ENCODE measurements around the gene AMFR.

Gene AMFR

DNA sequence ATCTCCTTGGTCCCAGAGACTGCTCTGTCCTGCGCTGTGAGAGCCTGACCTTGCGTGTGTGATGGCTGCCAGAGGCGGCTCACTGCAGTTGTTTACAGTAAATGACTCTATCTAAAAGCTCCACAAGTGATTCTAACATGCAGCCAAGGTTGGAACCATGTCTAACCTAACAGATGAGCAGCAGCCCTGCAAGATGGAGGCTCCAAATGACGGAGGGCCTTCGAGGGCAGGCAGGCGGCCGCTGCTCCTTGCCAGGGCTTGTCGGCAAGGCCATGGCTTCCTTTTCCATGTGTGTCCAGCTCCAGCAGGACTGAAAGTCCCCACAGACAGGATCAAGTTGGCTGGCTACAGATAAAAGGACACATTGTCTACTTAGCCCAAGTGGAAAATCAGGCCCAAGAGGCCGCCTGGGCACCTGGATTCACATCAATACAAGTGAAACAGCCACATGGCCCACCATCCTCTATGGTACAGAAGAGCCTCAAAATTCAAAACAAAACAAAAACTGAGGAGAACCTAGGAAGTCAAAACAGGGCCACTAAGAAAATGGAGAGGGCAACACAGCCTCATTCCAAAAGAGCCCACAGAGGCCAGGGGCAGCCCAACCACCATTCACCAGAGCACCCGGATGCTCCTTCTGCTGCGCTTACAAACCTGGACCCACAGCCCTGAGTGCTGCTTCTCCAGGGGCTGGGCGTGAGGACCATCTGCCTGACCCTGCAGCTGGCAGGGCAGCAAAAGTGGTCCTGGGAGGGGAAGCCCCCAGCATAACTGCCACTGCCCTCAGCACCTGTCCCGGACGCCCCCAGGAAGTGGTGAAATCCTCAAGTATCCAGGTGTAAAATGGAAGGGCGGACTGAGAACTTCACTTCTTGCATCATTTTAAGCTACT lies 65.0 kb downstream of the AMFR start:
- DNase-seq: no peak

DNA sequence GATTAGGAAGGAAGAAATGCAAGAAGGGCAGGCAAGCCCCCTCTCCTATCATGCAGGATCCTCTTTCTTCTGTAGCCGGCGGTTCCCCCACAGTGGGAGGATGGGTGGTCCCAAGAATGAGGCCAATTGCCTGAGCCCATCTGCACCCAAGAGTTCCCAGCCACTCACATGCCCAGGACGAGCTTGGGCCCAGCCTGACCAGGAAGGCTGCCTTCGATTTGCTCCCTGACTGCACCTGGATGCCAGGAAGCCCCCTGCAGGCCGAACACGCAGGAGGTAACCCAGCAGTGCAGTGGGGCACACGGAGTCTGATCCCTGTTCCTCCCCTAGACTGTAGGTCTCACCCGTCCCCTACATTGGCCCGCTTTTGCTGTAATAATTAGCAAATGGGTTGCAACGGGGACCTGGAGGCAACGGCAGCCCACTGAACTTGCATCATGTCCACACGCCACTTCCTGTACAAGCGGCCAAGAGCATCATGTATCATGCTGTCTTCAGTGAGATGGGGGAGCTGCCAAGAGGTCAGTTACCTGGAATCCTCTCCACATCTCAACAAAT lies 67.5 kb downstream of the AMFR start:
- DNase-seq: no peak

DNA sequence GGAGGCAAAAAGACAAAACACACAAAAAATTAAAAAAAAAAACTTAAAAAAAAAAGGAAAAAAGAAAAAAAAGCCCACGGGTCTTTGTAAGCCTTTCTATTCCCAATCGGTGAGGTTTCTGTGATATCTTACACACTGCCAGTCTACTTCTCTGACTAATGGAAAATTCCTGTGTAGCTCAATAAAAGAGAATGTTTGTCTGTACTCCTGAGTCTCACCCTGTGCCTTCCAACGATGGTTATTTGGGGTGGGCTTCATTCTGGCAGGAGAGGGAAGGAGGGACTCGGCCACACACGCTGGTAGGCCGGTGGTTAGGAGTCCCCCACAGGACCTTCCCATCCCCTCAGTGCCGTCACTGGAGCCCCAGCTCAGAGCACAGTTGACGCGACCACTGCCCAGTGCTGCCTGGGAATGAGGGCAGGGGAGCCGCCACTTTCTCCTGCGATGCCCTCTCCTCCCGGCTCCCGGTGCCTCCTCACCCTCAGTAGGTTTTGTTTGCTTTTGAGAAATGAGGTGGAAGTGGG lies 68.0 kb downstream of the AMFR start:
- DNase-seq: no peak

DNA sequence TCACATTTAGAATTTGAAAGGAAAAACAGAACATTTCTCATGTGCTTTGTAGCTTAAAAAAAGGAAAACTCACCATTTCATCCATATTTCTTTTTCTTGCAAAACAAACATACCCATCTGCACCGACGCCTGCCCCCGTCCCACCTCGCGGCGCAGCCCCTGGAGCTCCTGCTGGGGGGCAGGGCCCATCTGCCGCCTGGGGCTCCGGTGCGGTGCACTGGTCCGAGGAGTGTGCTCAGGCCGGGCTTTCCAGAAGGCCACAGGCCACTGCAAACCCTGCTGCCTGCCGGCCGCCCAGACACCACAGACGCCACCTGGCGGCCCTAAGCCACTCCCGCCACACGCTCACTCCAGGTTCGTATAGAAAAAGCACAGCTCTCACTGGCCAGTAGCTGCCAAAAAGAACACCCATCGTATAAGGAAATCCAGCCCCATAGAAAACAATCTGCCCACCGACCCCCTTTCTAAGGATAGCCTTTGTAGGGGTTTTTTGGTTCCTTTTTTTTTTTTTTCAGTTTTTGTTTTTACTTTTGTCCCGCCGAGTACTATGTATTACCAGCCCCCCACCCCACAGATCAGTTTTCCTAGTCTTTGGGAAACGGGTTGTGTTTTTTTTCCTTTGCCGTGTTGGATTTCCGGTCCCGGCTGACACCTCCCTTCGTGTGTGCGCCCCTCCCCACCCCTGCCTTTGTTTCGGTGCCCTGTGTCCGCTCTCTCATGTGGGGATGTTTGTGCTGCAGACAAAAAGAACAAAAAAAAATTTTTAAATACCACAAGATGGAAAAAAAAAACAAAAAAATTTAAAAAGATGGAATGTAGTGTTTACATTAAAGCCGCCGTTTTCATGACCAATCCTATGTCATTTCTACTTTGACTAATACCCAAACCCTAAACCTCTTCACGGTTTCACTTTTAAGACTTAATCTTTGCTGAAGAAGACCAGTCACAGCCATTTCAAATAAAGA lies 68.8 kb downstream of the AMFR start:
- peak; percentile 15 for DNase-seq

DNA sequence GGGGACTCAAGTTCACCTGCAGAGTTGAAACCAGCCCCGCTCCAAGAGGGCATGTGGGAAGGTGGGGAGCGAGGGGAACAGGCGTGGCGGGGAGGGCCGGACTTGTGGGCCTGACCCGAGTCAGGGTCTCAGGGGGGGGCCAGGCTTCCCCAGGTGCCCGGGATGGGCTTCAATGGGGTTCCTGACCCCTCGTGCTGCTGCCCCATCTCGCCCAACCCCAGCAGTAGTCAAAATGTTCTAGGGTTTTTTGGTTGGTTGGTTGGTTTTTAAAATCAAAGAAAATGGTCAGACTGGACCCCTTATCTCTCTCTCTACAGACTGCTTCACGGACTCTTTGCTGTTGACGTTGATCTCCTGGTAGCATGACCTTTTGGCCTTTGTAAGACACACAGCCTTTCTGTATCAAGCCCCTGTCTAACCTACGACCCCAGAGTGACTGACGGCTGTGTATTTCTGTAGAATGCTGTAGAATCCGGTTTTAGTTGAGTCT lies 69.5 kb downstream of the AMFR start:
- DNase-seq: no peak

DNA sequence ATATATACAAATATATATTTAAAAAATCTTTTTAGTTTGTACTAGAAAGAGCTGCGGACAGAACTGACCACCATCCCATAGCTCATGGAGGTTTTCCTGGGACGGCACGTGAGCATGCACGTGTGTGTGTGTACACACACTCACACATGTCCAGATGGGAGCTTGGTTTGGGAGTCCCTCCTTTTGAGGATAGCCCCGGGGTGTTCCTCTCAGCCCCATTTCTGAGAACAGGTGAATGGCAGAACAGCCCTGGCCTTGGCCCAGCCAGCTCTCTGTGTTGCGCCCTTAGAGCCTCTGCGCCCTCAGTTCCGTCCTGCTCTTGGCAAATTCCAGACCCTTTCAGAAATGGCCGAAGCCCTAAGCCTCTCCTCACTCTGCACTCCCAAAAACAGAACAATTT lies 70.1 kb downstream of the AMFR start:
- no peak for DNase-seq

DNA sequence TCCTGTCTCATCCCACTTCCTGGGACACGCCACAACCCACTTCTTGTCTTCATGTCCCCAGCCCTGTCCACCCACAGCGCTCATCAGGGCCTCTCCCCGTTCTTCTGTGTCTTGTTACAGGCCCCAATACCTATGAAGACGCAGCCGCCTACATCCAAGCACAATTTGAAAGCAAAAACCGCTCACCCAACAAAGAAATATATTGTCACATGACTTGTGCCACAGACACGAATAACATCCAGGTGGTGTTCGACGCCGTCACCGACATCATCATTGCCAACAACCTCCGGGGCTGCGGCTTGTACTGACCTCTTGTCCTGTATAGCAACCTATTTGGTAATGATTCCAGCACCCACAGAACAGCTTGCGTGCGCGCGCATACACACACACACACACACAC lies 70.6 kb downstream of the AMFR start:
- DNase-seq: no peak

DNA sequence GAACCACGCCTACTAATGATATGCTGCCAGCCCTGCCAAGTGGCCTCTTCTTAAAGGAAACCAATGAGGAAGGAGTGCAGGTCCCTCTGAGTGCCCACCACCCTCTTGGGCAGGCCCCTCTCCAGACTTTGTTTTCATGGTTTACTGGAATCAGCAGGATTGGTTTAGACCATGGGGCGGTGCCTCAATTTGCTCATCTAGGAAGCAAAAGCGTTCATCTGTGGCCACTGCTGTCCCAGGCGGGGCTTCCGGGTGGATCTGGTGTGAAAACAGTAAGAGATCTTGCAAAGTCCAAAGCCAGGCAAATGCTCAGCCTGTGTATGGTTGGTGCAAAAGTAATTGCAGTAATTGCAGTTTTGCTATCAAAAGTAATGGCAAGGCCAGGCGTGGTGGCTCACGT lies 71.3 kb downstream of the AMFR start:
- DNase-seq: no peak

DNA sequence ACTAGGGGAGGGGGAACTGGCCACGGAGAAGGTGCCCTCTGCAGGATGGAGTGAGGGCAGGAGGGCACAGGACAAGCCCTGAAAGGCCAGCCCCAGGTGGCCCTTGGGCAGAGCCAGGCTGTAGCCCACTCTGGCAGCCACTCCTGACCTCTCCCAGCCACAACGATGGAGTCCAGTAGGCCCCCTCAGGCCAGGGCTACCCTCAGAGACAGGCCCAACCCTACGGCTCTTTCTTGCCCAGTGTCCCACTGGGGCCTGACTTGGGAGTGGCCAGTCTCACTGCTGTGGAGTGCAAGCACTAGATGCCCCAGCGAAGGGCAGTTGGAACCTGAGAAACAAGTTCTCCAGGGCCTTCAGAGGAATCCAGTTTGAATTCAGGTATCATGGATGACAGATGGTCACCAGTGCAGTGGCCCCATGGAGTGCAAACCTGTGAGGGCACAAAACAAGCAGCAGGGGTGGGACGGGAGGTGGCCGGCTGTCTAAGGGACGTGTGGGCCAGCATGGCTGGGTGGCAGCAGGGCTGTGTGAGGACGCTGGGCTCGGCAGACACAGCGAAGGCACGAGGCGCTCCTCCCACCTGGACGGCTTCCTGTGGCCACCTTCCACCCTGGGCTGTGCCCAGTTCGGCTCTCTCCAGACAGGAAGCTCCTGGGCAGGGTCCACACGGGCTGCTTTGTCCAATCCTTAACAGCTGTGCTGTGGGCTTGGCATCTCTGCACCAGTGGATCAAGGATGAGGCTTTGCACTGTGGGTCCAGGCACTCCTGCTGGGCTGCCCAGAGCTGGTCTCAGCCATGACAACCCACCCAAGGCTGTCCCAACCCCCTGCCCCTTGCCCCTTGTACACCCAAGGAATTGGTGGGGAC lies 72.1 kb downstream of the AMFR start:
- DNase-seq: no peak

DNA sequence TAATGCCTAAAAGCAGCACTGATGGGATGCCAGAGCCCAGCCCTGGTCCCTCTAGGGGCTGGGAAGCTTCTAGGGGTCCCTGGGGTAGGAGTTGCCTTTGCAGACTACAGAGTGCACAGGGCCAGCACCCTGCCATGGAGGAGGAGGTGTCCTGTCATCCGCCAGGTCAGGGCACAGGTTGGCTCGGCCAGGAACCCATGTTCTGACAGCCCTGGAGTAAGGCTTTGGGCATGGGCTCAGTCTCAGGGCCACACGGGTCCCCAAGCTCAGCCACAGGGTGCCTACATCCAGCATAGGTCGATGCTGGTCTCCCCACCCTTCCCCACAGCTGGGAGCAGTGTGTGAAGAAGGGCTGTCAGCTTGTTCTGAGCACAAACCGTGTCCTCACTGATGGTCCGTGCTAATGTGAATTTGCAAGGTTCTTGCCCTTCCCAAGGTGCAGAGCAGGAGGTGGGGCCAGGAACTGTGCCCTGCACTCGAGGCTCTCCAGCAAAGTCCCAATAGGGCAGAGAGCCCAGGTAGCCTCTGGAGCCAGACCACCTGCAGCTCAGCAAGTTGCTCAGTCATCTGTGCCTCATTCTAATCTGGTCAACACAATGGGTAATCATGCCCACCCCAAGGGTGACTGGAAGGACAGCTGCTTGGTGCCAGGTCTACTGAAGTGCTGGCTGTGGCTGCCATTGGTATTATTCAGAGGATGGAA lies 72.8 kb downstream of the AMFR start:
- DNase-seq: no peak

DNA sequence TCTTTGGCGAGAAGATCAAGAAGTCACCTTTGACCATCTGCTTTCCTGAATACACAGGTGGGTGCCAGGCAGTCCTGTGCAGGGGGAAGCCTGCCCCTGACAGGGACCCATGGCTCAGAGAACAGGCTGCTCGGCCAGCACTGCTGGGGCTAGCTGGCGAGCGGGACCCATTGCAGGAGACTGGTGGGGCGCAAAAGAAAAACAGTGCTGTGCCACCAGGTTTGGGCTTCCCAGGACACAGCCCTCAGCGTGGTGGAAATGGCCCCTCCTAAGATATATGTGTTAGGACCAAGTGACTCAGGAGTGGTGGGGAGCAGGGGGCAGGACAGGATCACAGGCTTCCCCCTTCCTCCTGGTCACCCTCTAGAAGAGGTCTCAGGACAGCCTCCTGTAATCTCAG lies 73.9 kb downstream of the AMFR start:
- DNase-seq: no peak

DNA sequence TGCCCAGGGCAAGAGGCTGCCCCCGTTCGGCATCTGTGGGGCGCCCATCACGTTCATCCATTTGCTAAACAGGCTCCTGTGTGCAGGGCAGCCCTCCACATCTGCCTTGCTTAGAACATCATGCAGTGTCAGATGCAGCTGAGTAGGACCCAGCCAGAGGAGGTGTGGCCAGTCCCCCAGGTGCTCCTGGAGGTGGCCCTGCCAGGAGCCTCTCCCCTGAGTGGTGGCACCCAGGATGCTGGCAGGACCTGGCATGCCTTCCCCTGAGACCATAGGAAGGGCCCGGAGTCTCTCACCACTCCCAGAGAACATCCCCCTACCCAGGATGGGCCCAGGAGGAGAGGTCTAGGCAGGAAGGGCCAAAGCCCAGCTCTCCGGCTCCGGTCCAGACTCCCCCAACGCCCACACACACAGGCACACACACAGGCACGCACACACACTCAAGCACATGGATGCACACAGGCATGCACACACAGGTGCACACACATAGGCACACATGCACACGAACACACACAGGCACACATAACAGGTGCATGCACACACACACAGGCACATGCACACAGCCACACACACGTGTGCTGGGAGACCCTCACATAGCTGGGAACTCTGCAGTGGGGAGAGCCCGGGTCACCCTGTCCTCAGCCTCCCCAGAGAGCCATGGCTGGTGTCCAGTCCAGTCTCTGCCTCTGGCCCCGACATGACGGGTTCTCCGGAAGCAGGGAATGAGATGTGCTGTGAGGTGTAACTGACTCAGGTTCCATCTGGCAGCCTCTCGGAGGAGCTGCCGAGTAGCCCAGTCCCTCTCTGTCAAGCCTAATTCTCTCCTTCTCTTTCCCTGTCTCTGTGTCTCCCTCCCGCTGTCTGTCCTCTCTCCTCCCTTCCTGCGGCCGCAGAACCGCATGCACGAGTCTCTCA lies 74.6 kb downstream of the AMFR start:
- no peak for DNase-seq

DNA sequence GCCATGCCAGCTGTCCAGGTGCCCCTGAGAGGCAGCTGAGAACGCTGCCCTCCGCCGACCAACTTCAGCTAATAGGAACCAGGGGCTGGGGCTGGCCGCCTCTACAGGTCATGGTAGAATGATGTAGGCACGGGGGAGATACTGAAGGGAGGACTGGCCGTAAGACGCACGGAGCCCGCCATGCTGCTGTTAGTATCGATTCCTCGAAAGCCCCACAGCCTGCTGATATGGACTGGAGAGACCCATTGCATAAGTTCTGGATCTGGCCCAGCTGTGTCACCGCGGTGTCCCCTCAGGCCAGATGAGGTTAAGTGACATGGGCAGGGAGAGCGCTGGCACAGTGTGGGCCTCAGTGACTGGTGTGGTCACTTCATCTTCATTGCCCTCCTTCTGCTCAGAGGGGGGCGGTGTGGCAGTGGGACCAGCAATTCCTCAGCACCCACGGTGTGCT lies 75.6 kb downstream of the AMFR start:
- no peak for DNase-seq

DNA sequence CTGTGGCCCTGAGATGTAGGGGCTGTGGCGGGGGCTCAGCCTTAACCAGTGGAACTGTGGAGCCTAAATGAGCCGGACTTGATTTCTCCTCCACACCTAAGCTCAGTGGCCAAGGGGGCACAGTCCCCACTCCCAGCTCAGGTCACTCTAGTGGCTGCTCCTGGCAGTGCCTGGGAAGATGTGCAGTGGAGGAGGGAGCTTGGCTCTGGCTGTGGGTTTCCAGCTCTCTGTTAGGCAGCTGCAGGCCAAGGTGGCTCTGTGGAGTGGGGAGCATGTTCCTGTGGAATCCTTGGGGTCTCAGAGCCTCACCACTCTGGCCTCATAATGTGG lies 76.3 kb downstream of the AMFR start:
- DNase-seq: no peak

DNA sequence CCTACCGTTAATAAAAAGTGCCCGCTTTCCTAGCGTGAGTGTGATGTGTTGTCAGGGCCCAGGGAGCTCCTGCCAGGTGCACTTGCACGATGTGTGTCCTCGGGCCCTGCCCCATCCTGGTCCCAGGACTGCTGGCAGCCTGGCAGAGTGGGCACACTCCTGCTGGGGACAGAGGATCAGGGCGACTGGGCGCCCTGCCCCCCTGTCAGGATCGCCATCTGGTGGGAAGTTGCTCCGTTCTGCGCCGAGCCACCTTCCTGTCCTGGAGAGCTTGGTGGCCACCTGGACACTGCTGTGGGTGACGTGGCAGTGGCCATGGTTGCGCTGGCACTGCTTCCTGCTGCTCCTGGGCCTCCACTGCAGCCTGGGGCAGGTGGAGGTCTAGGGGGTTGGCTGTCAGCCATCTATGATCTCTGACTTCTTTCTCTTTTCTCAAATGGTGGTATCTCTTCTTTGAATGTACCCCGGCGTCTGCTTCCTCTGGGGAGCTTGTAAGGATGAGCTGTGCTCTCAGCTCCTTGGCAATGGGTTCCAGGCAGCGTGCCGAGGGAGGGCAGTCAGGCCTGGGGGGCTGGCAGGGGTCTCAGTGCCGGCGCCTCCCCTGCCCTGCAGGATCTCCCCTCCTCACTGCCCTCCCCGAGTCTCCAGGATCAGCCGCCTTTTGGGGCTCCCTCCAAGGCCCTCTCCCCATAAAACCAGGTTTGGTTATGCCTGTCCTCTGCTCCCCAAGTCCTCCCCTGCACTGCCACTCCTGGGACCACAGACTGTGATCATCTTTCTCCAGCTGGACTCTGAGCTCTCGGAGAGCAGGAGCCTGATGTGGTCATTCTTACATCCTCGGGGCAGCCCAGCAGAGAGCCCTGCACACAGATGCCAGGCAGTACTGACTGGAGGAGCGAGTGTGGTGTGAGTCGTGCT lies 76.9 kb downstream of the AMFR start:
- no peak for DNase-seq

DNA sequence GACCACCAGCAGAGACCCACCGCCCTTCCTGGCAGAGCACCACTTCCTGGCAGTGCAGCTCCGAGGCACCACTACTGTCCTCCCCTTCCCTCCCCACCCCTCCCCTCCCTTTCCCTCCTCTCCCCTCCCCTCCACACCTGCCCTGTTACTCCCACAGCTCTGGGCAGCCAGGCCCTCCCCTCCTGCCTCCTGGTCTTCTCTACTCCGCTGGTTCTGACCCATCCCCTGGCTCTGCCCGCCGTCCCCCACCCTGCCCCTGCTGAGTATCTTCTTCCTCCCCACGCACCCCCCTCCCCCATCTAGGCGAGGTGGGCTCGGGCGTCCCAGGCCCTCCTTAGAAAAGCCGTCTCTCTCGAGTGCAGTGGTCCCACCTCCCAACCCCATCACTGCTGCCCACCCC lies 77.7 kb downstream of the AMFR start:
- DNase-seq: no peak

DNA sequence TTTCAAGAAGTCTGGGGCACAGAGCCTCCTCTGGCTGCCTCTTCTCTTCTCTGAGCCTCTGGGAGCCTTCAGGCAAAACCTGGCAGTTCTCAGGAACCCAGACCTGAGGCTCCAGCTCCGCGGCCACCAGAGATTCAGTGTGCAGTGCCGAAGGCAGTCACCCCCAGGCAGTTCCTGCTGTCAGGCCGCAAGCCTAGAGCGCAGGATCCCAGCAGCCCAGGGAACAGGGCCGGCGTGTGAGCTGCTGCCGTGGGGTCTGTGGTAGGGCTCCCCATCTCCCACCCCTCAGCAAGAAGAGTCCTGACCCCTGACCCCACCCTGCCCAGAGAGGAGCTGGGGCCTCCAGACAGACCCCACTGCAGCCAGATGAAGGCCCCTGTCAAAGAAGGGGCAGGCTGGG lies 78.2 kb downstream of the AMFR start:
- DNase-seq: no peak

DNA sequence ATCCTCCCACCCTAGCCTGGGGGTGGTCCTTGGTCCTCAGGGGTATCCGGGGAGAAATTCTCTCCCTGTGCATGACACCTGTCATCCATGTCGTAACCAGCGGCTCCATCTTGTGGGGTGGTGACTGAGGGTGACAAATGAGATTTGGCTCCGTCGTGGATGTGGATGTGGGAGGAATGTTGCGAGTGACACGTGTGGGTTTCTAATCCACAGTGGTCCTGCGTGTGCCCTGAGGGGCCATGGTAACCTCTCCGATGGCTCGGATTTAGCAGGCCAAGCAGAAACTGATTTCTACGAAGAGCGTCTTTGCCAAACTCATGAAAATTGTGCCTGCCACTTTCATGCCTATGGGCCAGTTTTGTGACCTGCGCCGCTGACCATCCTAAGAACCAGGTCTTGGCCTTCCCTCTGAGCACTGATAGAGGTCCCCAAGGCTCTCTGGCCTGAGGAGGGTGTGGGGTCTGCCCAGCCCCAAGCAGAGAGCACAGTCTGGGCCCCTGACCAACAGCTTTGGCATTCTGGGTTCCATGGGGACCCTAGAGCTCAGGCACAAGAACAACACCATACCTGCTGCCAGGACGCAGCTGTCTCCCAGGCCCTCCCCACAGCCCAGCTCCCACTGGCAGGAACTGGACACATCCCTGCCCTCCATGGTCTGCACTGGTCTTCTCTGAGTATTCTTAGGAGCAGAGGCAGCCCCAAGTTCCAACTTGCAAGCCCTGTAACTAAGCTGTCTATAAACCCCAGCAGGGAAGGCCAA lies 79.0 kb downstream of the AMFR start:
- no peak for DNase-seq
